ENCODE results near the gene MPL. TPM values are rescaled to one million over a fixed set of nuclear protein-coding genes. Genes with fewer than 3 reads are reported as not detected.

MPL gene
- total and polyA plus RNA-seq, 2 of the 13 experiments (the other 11 are each of a cell fraction or from before 2014, with no cell fraction given), result not detected

DNA sequence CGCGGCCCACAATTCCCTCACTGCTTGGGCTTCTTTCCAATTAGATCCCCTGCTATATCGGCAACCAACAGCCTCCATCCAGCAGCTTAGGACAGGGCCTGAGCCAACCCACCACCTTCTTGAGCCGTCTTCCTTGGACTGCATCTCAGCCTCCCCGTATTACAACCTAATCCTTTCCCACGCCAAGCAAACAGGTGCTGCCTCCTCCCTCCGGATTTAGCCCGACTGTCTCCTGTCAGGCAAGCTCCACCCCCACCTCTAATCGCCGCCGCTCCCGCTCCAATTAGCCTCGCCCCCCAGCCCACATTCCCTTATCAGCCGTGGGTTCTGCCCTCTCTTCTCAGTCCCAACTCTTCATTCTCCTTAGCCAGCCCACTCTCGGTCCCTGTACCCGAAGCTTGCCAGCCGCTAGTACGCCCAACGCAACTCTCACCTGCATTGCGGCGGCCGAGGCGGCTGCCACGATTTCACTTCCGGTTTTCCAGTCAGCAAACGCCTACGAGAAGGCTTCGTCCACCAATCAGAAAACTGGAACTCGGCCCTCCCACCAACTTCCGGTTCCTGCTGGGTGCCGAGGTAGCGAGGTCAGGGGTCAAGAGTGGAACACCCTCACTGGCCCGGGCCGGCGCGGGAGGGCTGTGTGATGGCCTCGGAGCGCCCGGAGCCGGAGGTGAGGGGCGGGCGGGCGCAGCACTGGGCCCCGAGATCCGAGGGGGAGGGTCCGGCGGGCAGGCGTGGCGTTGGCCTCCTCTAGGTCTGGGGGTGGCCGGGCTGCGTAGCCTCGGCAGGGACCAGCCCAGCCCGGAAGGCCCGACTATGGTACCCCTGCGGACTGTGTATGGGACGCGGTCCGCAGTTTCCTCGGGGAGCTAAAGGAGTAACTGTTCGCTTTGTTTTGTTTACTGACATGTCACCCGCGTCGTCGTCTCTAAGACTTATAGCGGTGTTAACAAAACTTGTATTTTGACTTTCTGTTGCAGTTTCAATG lies 52.0 kb downstream of the MPL start, which contains the start of the genes MED8 and SZT2 (continued):
- no peak for TF ChIP-seq CSRNP2 (CRISPR knock-in tag; conservative IDR thresholded peaks at IDR 0.05; ENCODE audit: low read depth)
- TF ChIP-seq ZNF547 (CRISPR knock-in tag; IDR thresholded peaks at IDR 0.05), result peak; percentile 66
- no peak for TF ChIP-seq HOMEZ (CRISPR knock-in tag; IDR thresholded peaks at IDR 0.05; ENCODE audit: low read depth)
- TF ChIP-seq ELF1 (CRISPR knock-in tag; IDR thresholded peaks at IDR 0.05), result peak; percentile 95
- TF ChIP-seq, protein P1, sequence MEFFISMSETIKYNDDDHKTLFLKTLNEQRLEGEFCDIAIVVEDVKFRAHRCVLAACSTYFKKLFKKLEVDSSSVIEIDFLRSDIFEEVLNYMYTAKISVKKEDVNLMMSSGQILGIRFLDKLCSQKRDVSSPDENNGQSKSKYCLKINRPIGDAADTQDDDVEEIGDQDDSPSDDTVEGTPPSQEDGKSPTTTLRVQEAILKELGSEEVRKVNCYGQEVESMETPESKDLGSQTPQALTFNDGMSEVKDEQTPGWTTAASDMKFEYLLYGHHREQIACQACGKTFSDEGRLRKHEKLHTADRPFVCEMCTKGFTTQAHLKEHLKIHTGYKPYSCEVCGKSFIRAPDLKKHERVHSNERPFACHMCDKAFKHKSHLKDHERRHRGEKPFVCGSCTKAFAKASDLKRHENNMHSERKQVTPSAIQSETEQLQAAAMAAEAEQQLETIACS (CRISPR knock-in tag; IDR thresholded peaks at IDR 0.05), result no peak
- no peak for TF ChIP-seq ZNF512 (CRISPR knock-in tag; IDR thresholded peaks at IDR 0.05)
- no peak for TF ChIP-seq MEIS2 (CRISPR knock-in tag; IDR thresholded peaks at IDR 0.05)
- no peak for TF ChIP-seq TBP (CRISPR knock-in tag; IDR thresholded peaks at IDR 0.05)
- TF ChIP-seq MBNL3 (CRISPR knock-in tag; conservative IDR thresholded peaks at IDR 0.05), result no peak
- TF ChIP-seq NR2F2 (IDR thresholded peaks at IDR 0.05; ENCODE audit: borderline replicate concordance, low read depth), result peak; percentile 74
- peak; percentile 28; the same call in 1 of the 2 replicates for TF ChIP-seq NCOR1 (IDR thresholded peaks at IDR 0.05; ENCODE audit: borderline replicate concordance, low read length)
- peak; percentile 67; the same call in 1 of the 2 replicates for TF ChIP-seq ZBTB38 (CRISPR knock-in tag; IDR thresholded peaks at IDR 0.05)
- peak; percentile 81 for TF ChIP-seq TBX2 (CRISPR knock-in tag; IDR thresholded peaks at IDR 0.05; ENCODE audit: borderline replicate concordance)
- TF ChIP-seq YEATS4 (CRISPR knock-in tag; IDR thresholded peaks at IDR 0.05; ENCODE audit: borderline replicate concordance), result peak; percentile 97
- no peak for TF ChIP-seq ZNF691 (CRISPR knock-in tag; IDR thresholded peaks at IDR 0.05; ENCODE audit: borderline replicate concordance, low read depth)
- TF ChIP-seq REXO4 (CRISPR knock-in tag; IDR thresholded peaks at IDR 0.05; ENCODE audit: borderline replicate concordance), result no peak
- TF ChIP-seq ZNF850 (CRISPR knock-in tag; conservative IDR thresholded peaks at IDR 0.05), result no peak
- TF ChIP-seq ZNF891 (CRISPR knock-in tag; IDR thresholded peaks at IDR 0.05), result peak; percentile 96
- no peak for TF ChIP-seq ZNF253 (CRISPR knock-in tag; IDR thresholded peaks at IDR 0.05; ENCODE audit: borderline replicate concordance)
- no peak for TF ChIP-seq RFX1 (IDR thresholded peaks at IDR 0.05)
- peak; percentile 30; the same call in 1 of the 2 replicates for TF ChIP-seq ZSCAN9 (CRISPR knock-in tag; IDR thresholded peaks at IDR 0.05; ENCODE audit: borderline replicate concordance)
- TF ChIP-seq SAP130 (CRISPR knock-in tag; IDR thresholded peaks at IDR 0.05; ENCODE audit: low read depth), result peak; percentile 97
- TF ChIP-seq, protein P2, sequence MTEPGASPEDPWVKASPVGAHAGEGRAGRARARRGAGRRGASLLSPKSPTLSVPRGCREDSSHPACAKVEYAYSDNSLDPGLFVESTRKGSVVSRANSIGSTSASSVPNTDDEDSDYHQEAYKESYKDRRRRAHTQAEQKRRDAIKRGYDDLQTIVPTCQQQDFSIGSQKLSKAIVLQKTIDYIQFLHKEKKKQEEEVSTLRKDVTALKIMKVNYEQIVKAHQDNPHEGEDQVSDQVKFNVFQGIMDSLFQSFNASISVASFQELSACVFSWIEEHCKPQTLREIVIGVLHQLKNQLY (CRISPR knock-in tag; IDR thresholded peaks at IDR 0.05), result no peak

All from HepG2 (cell line).